NOMO-1 (cell line): ENCODE data around the gene OR56A4.

ENCODE experiments used
- DNase-seq, 2 experiments: peaks; one replicate each; lab custom pipeline; 2025; ENCODE audit not compliant: unreplicated experiment in 2 of 2; lab: John Stamatoyannopoulos, UW

The OR56A4 gene

GRCh38 chr11:6006846-6007245 is at the start of gene OR56A4:
Gene OR56A4, minus strand, starts transcription at chr11:6006946. Its CDS starts 3,954 bp downstream, at chr11:6002992.
- DNase-seq, result no peak

GRCh38 chr11:6055569-6055968 is 48.8 kb upstream of the OR56A4 start:
- DNase-seq, result no peak

GRCh38 chr11:6052374-6052773 is 45.6 kb upstream of the OR56A4 start:
- no peak for DNase-seq

- no peak for DNase-seq
Observed at GRCh38 chr11:6040874-6041273, 34.1 kb upstream of the OR56A4 start.

- no peak for DNase-seq
Observed at GRCh38 chr11:6030708-6031405, 24.1 kb upstream of the OR56A4 start, which contains the start of gene OR56A1. Gene OR56A1, minus strand, starts transcription at chr11:6030758. Its CDS starts 3,066 bp downstream, at chr11:6027692.

GRCh38 chr11:6027501-6027900 is 20.8 kb upstream of the OR56A4 start:
- DNase-seq, result no peak

GRCh38 chr11:6025056-6025455 is 18.3 kb upstream of the OR56A4 start:
- no peak for DNase-seq

- DNase-seq, result peak; percentile 26 to 57
Observed at GRCh38 chr11:6022956-6023355, 16.2 kb upstream of the OR56A4 start.

- DNase-seq, result no peak
Observed at GRCh38 chr11:6013042-6013441, 6.3 kb upstream of the OR56A4 start.

- DNase-seq, result peak; percentile 6 to 51
Observed at GRCh38 chr11:6012035-6012668, 5.4 kb upstream of the OR56A4 start.

- DNase-seq, result no peak
Observed at GRCh38 chr11:6006395-6006794, 351 bp downstream of the OR56A4 start.

- no peak for DNase-seq
Observed at GRCh38 chr11:6002202-6002699, 4.5 kb downstream of the OR56A4 start.

- DNase-seq, result no peak
Observed at GRCh38 chr11:5994791-5995190, 12.0 kb downstream of the OR56A4 start.

- no peak for DNase-seq
Observed at GRCh38 chr11:5992604-5993251, 14.0 kb downstream of the OR56A4 start.

GRCh38 chr11:5992150-5992549 is 14.6 kb downstream of the OR56A4 start:
- no peak for DNase-seq

- no peak for DNase-seq
Observed at GRCh38 chr11:5989203-5989602, 17.5 kb downstream of the OR56A4 start.

GRCh38 chr11:5986885-5987284 is 19.9 kb downstream of the OR56A4 start, which contains the start of gene OR52L1:
Gene OR52L1, minus strand, starts transcription at chr11:5986985. Its CDS starts 55 bp downstream, at chr11:5986930.
- DNase-seq, result no peak

- DNase-seq, result no peak
Observed at GRCh38 chr11:5983443-5983842, 23.3 kb downstream of the OR56A4 start.

- no peak for DNase-seq
Observed at GRCh38 chr11:5973530-5973929, 33.2 kb downstream of the OR56A4 start.

- no peak for DNase-seq
Observed at GRCh38 chr11:5968394-5968793, 38.4 kb downstream of the OR56A4 start, which contains the start of gene OR56A5. Gene OR56A5, minus strand, starts transcription at chr11:5968494. Its CDS starts 0 bp downstream, at chr11:5968494.

- no peak for DNase-seq
Observed at GRCh38 chr11:5967708-5968107, 39.0 kb downstream of the OR56A4 start.
